HG03439 (cell line): ENCODE data around the gene C1QTNF4.
"Not testable (repeated sequence)": the region's sequence is repeated elsewhere in the genome, so short reads cannot be mapped to it uniquely, and the experiment has no call there.

ENCODE experiments used
- ATAC-seq: cut with Tn5 transposase; IDR thresholded peaks from one replicate; pipeline ENCODE4 v1.9.1; 2021; ENCODE audit warnings: mild to moderate bottlenecking, moderate library complexity; ENCODE audit not compliant: unreplicated experiment

Gene C1QTNF4

GRCh38 chr11:47569646-47570045 is 24.6 kb downstream of the C1QTNF4 start:
- no peak for ATAC-seq

DNA sequence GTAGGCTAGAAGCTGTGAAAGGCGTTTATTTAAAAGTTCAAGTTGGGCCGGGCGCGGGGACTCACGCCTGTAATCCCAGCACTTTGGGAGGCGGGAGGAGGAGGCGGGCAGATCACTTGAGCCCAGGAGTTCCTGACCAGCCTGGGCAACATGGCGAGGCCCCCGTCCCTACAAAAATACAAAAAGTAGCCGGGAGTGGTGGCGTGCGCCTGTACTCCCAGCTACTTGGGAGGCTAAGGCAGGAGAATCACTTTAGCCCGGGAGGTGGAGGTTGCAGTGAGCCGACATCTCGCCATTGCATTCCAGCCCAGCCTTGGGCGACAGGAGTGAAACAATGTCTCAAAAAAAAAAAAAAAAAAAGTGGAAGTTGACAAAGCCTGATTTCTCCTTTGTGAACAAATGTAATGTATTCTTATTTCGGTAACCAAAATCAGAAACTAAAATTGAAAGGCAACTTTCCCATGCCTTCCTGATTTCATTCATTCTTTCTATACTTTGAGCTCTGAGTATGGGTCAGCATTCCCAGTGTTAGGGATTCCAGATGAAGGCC is 28.0 kb downstream of the C1QTNF4 start:
- ATAC-seq, result no peak

DNA sequence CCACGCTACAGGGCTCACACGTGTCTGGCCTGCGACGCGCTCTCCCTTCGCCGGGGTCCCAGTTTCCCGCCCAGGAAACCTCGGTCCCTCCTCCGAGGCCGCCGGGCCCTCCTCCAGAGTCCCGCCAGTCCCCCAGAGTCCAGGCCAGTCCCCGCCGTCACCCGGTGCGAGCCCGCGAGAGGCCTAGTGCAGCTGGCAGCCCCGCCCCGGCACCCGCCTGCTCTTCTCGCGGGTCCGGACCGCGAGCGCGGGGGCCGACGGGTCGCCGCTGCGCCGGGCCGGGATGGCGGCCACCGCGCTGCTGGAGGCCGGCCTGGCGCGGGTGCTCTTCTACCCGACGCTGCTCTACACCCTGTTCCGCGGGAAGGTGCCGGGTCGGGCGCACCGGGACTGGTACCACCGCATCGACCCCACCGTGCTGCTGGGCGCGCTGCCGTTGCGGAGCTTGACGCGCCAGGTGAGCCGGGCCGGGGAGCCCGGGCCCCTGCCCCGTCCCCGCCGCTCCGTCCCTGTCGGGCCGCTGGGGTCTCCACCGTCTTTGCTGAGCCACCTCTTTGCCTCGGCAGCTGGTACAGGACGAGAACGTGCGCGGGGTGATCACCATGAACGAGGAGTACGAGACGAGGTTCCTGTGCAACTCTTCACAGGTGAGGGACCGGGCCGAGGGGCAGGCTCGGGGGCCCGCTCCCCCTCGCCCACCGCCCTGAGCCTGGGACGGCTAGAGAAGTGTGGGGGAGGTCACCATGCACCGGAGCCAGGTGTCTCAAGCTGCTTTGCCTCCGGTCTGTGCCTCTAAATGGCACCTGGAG is 28.7 kb downstream of the C1QTNF4 start, which contains the start of gene PTPMT1:
TSS of gene PTPMT1 (plus strand) at position 260 of the 809 bp plus-strand sequence. CDS start at position 284, 24 bp downstream.
- ATAC-seq, result peak; percentile 79

GRCh38 chr11:47564933-47565339 is 29.3 kb downstream of the C1QTNF4 start:
- no peak for ATAC-seq

DNA sequence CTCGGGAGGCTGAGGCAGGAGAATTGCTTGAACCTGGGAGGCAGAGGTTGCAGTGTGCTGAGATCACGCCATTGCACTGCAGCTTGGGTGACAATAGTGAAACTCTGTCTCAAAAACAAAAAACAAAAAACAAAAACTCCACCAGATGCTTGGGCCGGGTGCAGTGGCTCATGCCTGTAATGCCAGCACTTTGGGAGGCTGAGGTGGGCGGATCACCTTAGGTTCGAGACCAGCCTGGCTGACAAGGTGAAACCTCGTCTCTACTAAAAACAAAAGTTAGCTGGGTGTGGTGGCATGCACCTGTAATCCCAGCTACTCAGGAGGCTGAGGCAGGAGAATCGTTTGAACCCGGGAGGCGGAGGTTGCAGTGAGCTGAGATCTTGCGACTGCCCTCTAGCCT is 29.8 kb downstream of the C1QTNF4 start:
- ATAC-seq, result not testable (repeated sequence)

GRCh38 chr11:47562393-47562792 is 31.8 kb downstream of the C1QTNF4 start:
- ATAC-seq, result not testable (repeated sequence)

- ATAC-seq, result no peak
Measured at GRCh38 chr11:47560426-47560825, 33.8 kb downstream of the C1QTNF4 start.

GRCh38 chr11:47558695-47559094 is 35.5 kb downstream of the C1QTNF4 start:
- no peak for ATAC-seq

- not testable (repeated sequence) for ATAC-seq
Measured at GRCh38 chr11:47557004-47557403, 37.2 kb downstream of the C1QTNF4 start.

GRCh38 chr11:47553406-47553743 is 40.8 kb downstream of the C1QTNF4 start:
- peak; percentile 40 for ATAC-seq

DNA sequence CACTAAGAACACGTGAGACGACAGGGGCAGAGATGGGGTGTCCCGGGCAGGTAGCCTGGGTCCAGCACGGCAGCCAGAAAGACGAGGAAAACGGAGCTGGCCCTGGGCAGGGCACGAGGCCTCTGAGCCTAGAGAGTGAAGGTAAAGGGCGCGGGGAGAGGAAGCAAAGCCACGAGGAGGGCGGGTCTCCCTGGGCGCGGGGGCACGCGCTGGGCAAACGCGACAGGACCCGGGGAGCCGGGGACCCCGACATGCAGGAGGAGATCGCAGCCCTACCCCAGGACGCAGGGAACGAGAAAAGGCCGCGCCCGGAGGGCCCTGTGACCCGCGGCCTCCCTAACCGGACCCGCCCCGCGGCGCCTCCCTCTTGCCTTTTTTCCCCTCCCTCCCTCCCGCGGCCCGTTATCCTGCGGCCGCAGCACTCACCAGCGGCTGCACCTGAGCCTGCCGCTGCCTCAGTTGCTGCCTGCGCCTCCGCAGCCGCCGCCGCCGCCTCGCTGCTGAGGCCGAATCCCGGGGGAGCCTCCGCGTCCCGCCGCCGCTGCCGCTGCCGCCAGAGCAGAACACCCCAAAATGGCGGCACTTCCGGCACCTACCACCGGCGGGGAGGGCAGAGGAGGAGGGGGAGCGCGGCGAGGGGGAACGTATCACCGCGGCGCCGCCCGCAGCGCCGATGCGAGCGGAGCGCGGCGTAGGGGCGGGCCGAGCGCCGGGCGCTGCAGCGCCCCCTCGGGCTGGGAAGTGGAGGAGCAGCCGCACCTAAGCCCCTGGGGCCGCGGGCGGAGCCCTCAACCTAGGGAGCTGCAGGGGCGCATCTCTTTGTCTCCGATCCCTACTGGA is 41.4 kb downstream of the C1QTNF4 start, which contains the start of gene CELF1:
TSS of gene CELF1 (minus strand) at position 567 of the 840 bp plus-strand sequence. CDS start 53,609 bp downstream, outside the sequence.
- ATAC-seq, result peak; percentile 96

- ATAC-seq, result no peak
Measured at GRCh38 chr11:47552056-47552565, 42.1 kb downstream of the C1QTNF4 start.

DNA sequence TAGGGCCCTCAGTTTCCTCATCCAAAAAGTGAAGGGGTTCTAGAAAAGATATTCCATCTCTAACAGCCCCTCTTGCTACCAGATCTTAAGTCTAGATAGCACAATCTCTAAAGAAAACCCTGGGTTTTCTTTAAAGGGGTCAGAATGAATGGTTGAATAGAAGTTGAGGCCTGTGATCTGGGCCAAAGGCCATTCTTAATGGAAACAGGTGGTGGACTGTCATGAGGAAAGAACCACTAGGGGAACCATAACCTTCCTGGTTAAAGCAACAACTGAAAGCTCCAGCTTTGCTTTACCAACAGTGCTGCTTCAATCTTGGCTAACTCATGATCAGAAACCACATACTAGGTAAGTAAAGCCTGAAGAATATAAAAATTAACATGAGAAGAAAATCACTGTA is 43.1 kb downstream of the C1QTNF4 start:
- no peak for ATAC-seq

- ATAC-seq, result no peak
Measured at GRCh38 chr11:47550288-47551047, 43.7 kb downstream of the C1QTNF4 start.

DNA sequence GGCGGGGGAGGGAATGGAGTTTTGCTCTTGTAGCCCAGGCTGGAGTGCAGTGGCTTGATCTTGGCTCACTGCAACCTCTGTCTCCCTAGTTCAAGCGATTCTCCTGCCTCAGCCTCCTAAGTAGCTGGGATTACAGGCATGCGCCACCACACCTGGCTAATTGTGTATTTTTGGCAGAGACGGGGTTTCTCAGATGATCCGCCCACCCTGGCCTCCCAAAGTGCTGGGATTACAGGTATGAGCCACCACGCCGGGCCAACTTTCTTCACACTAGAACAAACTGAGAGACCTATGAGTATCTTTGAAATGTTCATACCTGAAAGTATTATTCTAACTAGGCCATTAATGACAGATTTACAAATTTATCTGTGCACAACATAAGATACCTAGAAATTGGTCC is 47.9 kb downstream of the C1QTNF4 start:
- ATAC-seq, result not testable (repeated sequence)

DNA sequence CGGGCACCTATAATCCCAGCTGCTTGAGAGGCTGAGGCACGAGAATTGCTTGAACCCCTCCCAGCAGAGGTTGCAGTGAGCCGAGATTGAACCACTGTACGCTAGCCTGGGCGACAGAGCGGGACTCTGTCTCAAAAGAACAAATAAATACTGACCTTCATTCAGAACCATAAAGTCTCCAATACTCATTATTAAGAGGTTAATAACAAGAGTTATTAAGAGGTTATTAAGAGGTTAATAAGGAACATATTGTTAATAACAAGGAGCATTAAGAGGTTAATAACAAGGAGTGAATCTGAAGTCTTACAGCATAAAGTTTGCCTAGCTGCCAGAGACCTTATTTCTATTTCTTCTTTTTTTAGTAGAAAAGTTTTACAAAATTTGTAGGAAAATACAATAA is 48.9 kb downstream of the C1QTNF4 start:
- ATAC-seq, result no peak

DNA sequence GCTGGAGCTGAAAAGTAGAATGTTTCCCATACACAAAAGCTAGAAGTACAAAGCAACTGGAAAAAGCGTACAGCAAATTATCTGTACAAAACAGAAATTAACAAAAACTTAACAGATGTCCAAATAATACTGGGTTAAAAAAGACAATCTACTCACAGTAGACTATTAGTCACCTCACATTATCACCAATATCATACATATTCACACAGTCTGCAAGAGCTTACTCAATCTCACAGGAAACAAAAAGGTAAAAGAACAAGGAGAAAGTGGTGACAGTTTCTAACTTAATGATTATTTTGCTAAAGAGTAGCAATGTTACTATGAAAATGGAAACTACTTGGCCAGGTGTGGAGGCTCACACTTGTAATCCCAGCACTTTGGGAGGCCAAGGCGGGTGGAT is 53.1 kb downstream of the C1QTNF4 start:
- ATAC-seq, result no peak

- no peak for ATAC-seq
Measured at GRCh38 chr11:47539681-47540039, 54.6 kb downstream of the C1QTNF4 start.
